ENCODE data around the gene RFTN1.

- TF ChIP-seq CTCF (conservative IDR thresholded peaks at IDR 0.05; ENCODE audit: low read length) (no peak), EZH2phosphoT487 (IDR thresholded peaks at IDR 0.05; ENCODE audit: borderline replicate concordance) (no peak)
These were observed 39.3 kb downstream of the RFTN1 start for GRCh38 chr3:16474216-16474615.

All from Loucy (cell line).